Mesodermal cell (in vitro differentiated cells): ENCODE results near the gene AGBL4.

Experiments used
- H3K27ac ChIP-seq: 2 replicates; pipeline ENCODE4 v1.7.0; 2013; ENCODE audit warnings: mild to moderate bottlenecking, low read depth, low read length, moderate library complexity; ENCODE audit not compliant: severe bottlenecking
- H3K36me3 ChIP-seq: 2 replicates; pipeline ENCODE4 v1.7.1; 2013; ENCODE audit warnings: mild to moderate bottlenecking, low read length, moderate library complexity; ENCODE audit not compliant: control insufficient read depth, insufficient read depth
- H3K4me1 ChIP-seq: one replicate; pipeline ENCODE4 v1.7.1; 2013; ENCODE audit warnings: mild to moderate bottlenecking, low read length; ENCODE audit not compliant: insufficient read depth, control insufficient read depth, poor library complexity, severe bottlenecking
- H3K4me3 ChIP-seq: 2 replicates; pipeline ENCODE4 v1.7.0; 2013; ENCODE audit warnings: low read length, control low read depth, mild to moderate bottlenecking; ENCODE audit not compliant: insufficient read depth, poor library complexity, severe bottlenecking; ENCODE audit errors: extremely low read depth
- H3K9me3 ChIP-seq: 2 replicates; pipeline ENCODE4 v1.7.1; 2013; ENCODE audit warnings: mild to moderate bottlenecking, low read length, moderate library complexity; ENCODE audit not compliant: control insufficient read depth
- WGBS, 2 experiments: methylation state at CpG; one replicate each; pipeline ENCODE4 v1.1.5; 2013; ENCODE audit warnings: missing lambda C conversion rate in 2 of 2; ENCODE audit not compliant: insufficient coverage in 2 of 2; 5-methylcytosine and 5-hydroxymethylcytosine counted together

Gene AGBL4

GRCh38 chr1:49576327-49576901, 447.3 kb downstream of the AGBL4 start:
- no peaks in the 10 kb centered on the region for H3K36me3 ChIP-seq
- 33 to 45% methylated on average over 2 to 3 of the region's 3 CpGs for WGBS, 2 experiments
- no peak overlapping the region for H3K4me3 ChIP-seq
- no peaks in the 10 kb centered on the region for H3K4me1 ChIP-seq
- H3K9me3 ChIP-seq = peaks cover 42% of the 10 kb centered on the region
- no peak overlapping the region for H3K27ac ChIP-seq

DNA sequence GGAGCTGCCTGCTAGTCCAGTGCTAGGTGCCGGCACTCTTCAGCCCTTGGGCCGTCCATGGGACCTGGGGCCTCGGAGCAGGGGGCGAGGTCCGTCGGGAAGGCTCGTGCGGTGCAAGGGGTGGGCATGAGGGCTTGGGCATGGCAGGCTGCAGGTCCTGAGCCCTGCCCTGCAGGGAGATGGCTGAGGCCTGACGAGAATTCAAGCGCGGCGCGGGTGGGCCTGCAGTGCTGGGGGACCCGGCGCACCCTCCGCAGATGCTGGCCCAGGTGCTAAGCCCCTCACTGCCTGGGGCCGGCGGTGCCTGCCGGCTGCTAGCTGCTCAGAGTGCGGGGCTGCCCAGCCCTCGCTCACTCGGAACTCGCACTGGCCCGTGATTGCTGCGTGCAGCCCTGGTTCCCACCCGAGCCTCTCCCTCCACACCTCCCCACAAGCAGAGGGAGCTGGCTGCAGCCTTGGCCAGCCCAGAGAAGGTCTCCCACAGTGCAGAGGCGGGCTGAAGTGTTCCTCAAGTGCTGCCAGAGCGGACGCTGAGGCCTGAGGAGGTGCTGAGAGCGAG, 467.0 kb downstream of the AGBL4 start:
- peaks cover 56% of the 10 kb centered on the region for H3K9me3 ChIP-seq
- H3K36me3 ChIP-seq = no peaks in the 10 kb centered on the region
- H3K4me3 ChIP-seq = no peak overlapping the region
- H3K27ac ChIP-seq = no peak overlapping the region
- no peaks in the 10 kb centered on the region for H3K4me1 ChIP-seq
- WGBS, 2 experiments = 88 to 92% methylated on average over 19 to 24 of the region's 30 CpGs

GRCh38 chr1:49552101-49552500, 471.7 kb downstream of the AGBL4 start:
- Histone ChIP-seq H3K4me3 (no peak overlapping the region), H3K4me1 (no peaks in the 10 kb centered on the region), H3K36me3 (no peaks in the 10 kb centered on the region), H3K27ac (no peak overlapping the region), H3K9me3 (peaks cover 46% of the 10 kb centered on the region)
- WGBS, 2 experiments = 77 to 94% methylated on average over 3 to 4 of the region's 5 CpGs

- Histone ChIP-seq H3K4me1 (no peaks in the 10 kb centered on the region), H3K36me3 (no peaks in the 10 kb centered on the region), H3K4me3 (no peak overlapping the region), H3K27ac (no peak overlapping the region), H3K9me3 (peaks cover 50% of the 10 kb centered on the region)
- 30 to 55% methylated on average over 2 to 3 of the region's 3 CpGs for WGBS, 2 experiments
Measured at GRCh38 chr1:49544615-49545014, 479.1 kb downstream of the AGBL4 start.

- peaks cover 57% of the 10 kb centered on the region for H3K9me3 ChIP-seq
- H3K27ac ChIP-seq = no peak overlapping the region
- WGBS, 2 experiments = 80 to 81% methylated on average over 14 to 20 of the region's 24 CpGs
- H3K4me1 ChIP-seq = no peaks in the 10 kb centered on the region
- H3K36me3 ChIP-seq = no peaks in the 10 kb centered on the region
- H3K4me3 ChIP-seq = no peak overlapping the region
Measured at GRCh38 chr1:49541096-49541752, 482.5 kb downstream of the AGBL4 start.

GRCh38 chr1:49527606-49528305, 496.0 kb downstream of the AGBL4 start:
- Histone ChIP-seq H3K4me1 (no peaks in the 10 kb centered on the region), H3K4me3 (no peak overlapping the region), H3K36me3 (no peaks in the 10 kb centered on the region), H3K9me3 (peaks cover 47% of the 10 kb centered on the region), H3K27ac (no peak overlapping the region)
- WGBS, 2 experiments = 42 to 58% methylated on average over 4 of the region's 7 CpGs

- Histone ChIP-seq H3K9me3 (peaks cover 44% of the 10 kb centered on the region), H3K27ac (no peak overlapping the region), H3K4me3 (no peak overlapping the region), H3K4me1 (no peaks in the 10 kb centered on the region), H3K36me3 (no peaks in the 10 kb centered on the region)
- WGBS, 2 experiments = 64 to 71% methylated on average over 1 of the region's 1 CpG
Measured at GRCh38 chr1:49526672-49527071, 497.1 kb downstream of the AGBL4 start.

DNA sequence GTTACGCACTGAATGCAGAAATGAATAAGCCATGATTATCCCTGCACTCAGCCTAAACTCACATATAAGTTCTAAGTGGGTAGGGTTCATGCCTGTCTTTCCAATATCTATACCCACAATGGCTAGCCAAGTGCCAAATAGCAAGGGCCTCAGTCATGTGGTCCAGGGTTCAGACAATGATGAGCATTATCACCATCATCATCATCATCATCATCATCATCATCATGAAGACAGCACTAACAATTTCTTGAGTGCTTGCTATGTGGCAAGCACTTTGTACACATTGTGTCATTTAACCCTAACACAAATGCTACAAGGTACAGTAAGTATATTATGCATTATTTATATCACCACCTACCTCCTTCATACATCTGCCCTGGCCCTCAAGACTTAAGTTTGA, 500.0 kb downstream of the AGBL4 start:
- WGBS, 2 experiments = no CpG with 5 or more reads among the region's 1 CpG
- Histone ChIP-seq H3K9me3 (peaks cover 45% of the 10 kb centered on the region), H3K36me3 (no peaks in the 10 kb centered on the region), H3K4me3 (no peak overlapping the region), H3K4me1 (no peaks in the 10 kb centered on the region), H3K27ac (no peak overlapping the region)

DNA sequence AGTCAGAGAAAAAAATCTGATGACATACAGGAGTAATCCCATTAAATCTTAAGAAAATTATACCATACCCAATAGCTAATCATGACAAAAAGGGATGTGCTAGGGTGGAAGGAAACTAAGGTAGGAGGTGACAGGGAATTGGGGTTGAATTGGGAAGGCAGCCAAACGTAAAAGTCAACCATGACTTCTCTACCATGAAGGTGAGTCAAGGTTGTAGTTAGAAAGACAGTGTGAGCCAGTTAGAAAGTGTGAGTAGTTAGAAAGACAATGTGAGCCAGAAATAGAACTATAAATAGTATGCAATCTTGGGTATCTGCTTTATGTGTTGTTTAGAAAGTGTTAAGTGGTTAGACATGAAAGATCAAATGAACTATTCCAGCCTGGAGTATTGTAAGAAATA, 556.8 kb downstream of the AGBL4 start:
- Histone ChIP-seq H3K4me1 (no peaks in the 10 kb centered on the region), H3K27ac (no peak overlapping the region), H3K9me3 (peaks cover 50% of the 10 kb centered on the region), H3K4me3 (no peak overlapping the region), H3K36me3 (no peaks in the 10 kb centered on the region)
- 17% methylated on average over 1 of the region's 1 CpG; no CpG with 5 or more reads in 1 of the 2 experiments for WGBS, 2 experiments

DNA sequence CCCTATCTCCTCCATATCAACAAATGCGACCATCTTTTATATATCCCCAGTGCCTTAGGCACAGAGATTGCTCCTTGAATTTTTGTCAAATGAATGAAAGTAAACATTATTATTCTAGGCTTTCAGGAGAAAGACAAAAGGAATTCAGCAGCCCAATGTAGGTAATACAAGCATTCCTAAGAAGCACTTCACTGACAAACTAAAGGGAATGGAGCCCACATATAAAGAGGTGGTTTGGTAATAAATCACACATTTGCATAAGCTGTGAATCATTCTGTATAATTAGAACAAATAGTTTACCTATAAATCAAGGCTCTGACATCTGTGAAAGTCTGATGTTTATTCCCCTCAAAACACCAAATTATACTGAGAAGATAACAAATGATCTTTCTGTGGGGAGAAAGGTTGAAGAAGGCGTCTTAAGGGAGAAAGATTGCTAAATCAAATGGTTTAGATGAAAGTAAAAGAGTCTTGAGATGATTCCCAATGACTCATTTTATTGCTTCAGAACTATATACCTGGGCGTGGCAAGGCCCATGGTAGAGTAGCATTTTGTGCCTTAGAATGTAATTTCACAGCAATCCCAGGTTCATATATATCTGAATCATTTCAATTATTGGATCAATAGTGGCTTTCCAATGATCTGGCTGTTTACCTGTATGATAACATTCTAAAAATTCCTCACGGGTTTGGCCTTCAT, 558.1 kb downstream of the AGBL4 start:
- 13 to 40% methylated on average over 1 of the region's 4 CpGs for WGBS, 2 experiments
- no peaks in the 10 kb centered on the region for H3K36me3 ChIP-seq
- peaks cover 48% of the 10 kb centered on the region for H3K9me3 ChIP-seq

More for the DNA sequence above, 558.1 kb downstream of the AGBL4 start:
- H3K4me1 ChIP-seq = no peaks in the 10 kb centered on the region
- no peak overlapping the region for H3K4me3 ChIP-seq
- no peak overlapping the region for H3K27ac ChIP-seq
